K562 (cell line): Measurements from ENCODE around the gene MTA1. TPM values are rescaled to one million over a fixed set of nuclear protein-coding genes. Genes with fewer than 3 reads are reported as not detected.

Experiments used
- ATAC-seq: fragments of 200-7000 bp; cut with Tn5 transposase; 3 replicates; pipeline ENCODE4 v1.9.1; 2020; ENCODE audit warnings: moderate library complexity
- BruUV-seq: library from RNA; stranded (reverse); fragments of 400-500 nt; replicated peaks from 2 replicates; lab custom pipeline; 2021; lab: Mats Ljungman, UMichigan
- CTCF ChIA-PET: fragments of 300-600 bp; formaldehyde crosslinking; extraction: SDS; loops from one replicate; lab custom pipeline; 2021; ENCODE audit warnings: low intra/inter-chr PET ratio; lab: Yijun Ruan, JAX
- POLR2A ChIA-PET: fragments of 300-600, 350-650 bp; sonication (Branson Sonifier 250); formaldehyde crosslinking; extraction: SDS; loops from one replicate; lab custom pipeline; 2021; ENCODE audit warnings: antibody characterized with exemption, inconsistent platforms; lab: Yijun Ruan, JAX
- DNase-seq, 4 experiments: peaks; one replicate each; pipeline versions ENCODE4 v3.0.0 to v3.0.0-alpha.2; 2011 to 2018; ENCODE audit warnings: low spot score in 3 of 4, mixed read lengths in 3 of 4; ENCODE audit errors: extremely low read depth in 1 of 4
- FAIRE-seq: peaks from 2 replicates; lab custom pipeline; 2011; peaks lifted over from hg19 to GRCh38; lab: Jason Lieb, UNC
- H2AFZ ChIP-seq: 2 replicates; pipeline ENCODE4 v1.6.0; 2011; ENCODE audit warnings: low read depth, low read length, control low read depth, inconsistent platforms
- H3K27ac ChIP-seq: fragments of 200-600 bp; 3 replicates; pipeline ENCODE4 v1.8.0; 2011; ENCODE audit warnings: low read depth, mild to moderate bottlenecking, control low read depth, inconsistent platforms, low read length, moderate library complexity, mixed read lengths; ENCODE audit errors: extremely low read depth
- H3K27me3 ChIP-seq, 2 experiments: fragments of 300-600 bp in 1 of 2; 2 replicates in 1 of 2; 3 replicates in 1 of 2; pipeline versions ENCODE4 v1.6.0 to v1.8.0; 2011; ENCODE audit warnings: inconsistent platforms in 2 of 2, low read length in 2 of 2, mild to moderate bottlenecking in 1 of 2, mixed read lengths in 1 of 2, moderate library complexity in 1 of 2; ENCODE audit not compliant: control insufficient read depth in 2 of 2, insufficient read depth in 2 of 2
- H3K36me3 ChIP-seq: fragments of 300-600 bp; 3 replicates; pipeline ENCODE4 v1.8.0; 2011; ENCODE audit warnings: mild to moderate bottlenecking, low read length, inconsistent platforms; ENCODE audit not compliant: control insufficient read depth, insufficient read depth
- H3K4me1 ChIP-seq, 2 experiments: fragments of 200-600 bp in 1 of 2; replicated peaks in 1 of 2; 2 replicates in 1 of 2; 3 replicates in 1 of 2; pipeline versions ENCODE4 v1.5.1 to v1.8.0; 2011; ENCODE audit warnings: inconsistent platforms in 2 of 2, low read length in 2 of 2, mild to moderate bottlenecking in 1 of 2, mixed read lengths in 1 of 2, moderate library complexity in 1 of 2; ENCODE audit not compliant: control insufficient read depth in 2 of 2, insufficient read depth in 2 of 2
- H3K4me2 ChIP-seq: 2 replicates; pipeline ENCODE4 v1.6.1; 2011; ENCODE audit warnings: low read length, control low read depth, inconsistent platforms, mixed read lengths; ENCODE audit not compliant: insufficient read depth
- H3K4me3 ChIP-seq: fragments of 200-600 bp; sonication (generic), shearing (Covaris generic); 2 replicates; pipeline ENCODE4 v1.5.1; 2016; ENCODE audit warnings: control low read depth, inconsistent platforms
- H3K79me2 ChIP-seq: fragments of 200-600 bp; 3 replicates; pipeline ENCODE4 v1.8.0; 2011; ENCODE audit warnings: low read length, inconsistent platforms; ENCODE audit not compliant: control insufficient read depth, insufficient read depth
- H3K9ac ChIP-seq, 2 experiments: 2 replicates each; pipeline versions ENCODE4 v1.6.0 to v1.6.1; 2011; ENCODE audit warnings: low read depth in 2 of 2, low read length in 2 of 2, control low read depth in 1 of 2, inconsistent platforms in 1 of 2, mild to moderate bottlenecking in 1 of 2, mixed read lengths in 1 of 2; ENCODE audit not compliant: insufficient read depth in 1 of 2
- H3K9me1 ChIP-seq: one replicate; pipeline ENCODE4 v1.6.0; 2011; ENCODE audit warnings: inconsistent platforms, mild to moderate bottlenecking, low read length, moderate library complexity; ENCODE audit not compliant: control insufficient read depth, insufficient read depth
- H3K9me3 ChIP-seq: replicated peaks from 2 replicates; pipeline ENCODE4 v1.5.1; 2011; ENCODE audit warnings: low read depth, low read length, inconsistent platforms; ENCODE audit not compliant: control insufficient read depth, insufficient read depth
- H4K20me1 ChIP-seq: replicated peaks from 2 replicates; pipeline ENCODE4 v1.6.1; 2011; ENCODE audit warnings: low read length, inconsistent platforms, mixed read lengths; ENCODE audit not compliant: control insufficient read depth, insufficient read depth
- POLR2G ChIP-seq: fragments of 200-400 bp; formaldehyde crosslinking; IDR thresholded peaks from 2 replicates; pipeline ENCODE4 v1.6.1; 2017; ENCODE audit warnings: low read depth, mild to moderate bottlenecking, antibody characterized with exemption, low read length, moderate library complexity
- WGBS: fragments of 100-300 bp; shearing (Covaris generic); methylation state at CpG from one replicate; pipeline ENCODE4 v1.1.6; 2016; ENCODE audit warnings: low coverage, mixed read lengths; ENCODE audit not compliant: insufficient coverage; ENCODE audit errors: missing lambda C conversion rate; 5-methylcytosine and 5-hydroxymethylcytosine counted together
- in situ Hi-C: fragments of 300-500 bp; cut with MboI; formaldehyde crosslinking; loops from 4 replicates; pipeline ENCODE4 v1.15.0; 2018; ENCODE audit warnings: inconsistent platforms, mixed read lengths
- intact Hi-C: fragments of 100-400 bp; cut with micrococcal nuclease; formaldehyde crosslinking; loops from 2 replicates; pipeline ENCODE4 v1.14.2; 2022
- polyA plus RNA-seq, 8 experiments: library from polyadenylated mRNA; depleted of rRNA in 4 of 8; stranded (reverse) in 5 of 8; unstranded in 3 of 8; fragments of >200 nt; fragmentation: Nextera tagmentation in 2 of 8; fragmentation: Illumina TruSeq in 1 of 8; extraction: Ambion mirVana in 2 of 8; extraction: Trizol in 1 of 8; gene quantifications; 2 replicates each; pipeline versions ENCODE4 v1.2.1 to v1.2.3, GENCODE V29; 2011 to 2014; ENCODE audit warnings: inconsistent platforms in 1 of 8, missing spikeins in 1 of 8
- total RNA-seq, 7 experiments: library from RNA; depleted of rRNA in 6 of 7; stranded (reverse); fragments of >200 nt in 6 of 7; fragmentation: Illumina TruSeq in 2 of 7; extraction: Trizol in 2 of 7; gene quantifications; 2 replicates each; pipeline versions ENCODE4 v1.2.1 to v1.2.3, GENCODE V29; 2011 to 2021; ENCODE audit warnings: low replicate concordance in 1 of 7
- TF ChIP-seq, protein P1 (sequence below): IDR thresholded peaks from 2 replicates; pipeline ENCODE4 v1.6.1; 2011; ENCODE audit warnings: borderline replicate concordance, low read depth, mild to moderate bottlenecking, moderate library complexity, low read length; ENCODE audit not compliant: insufficient read depth, poor library complexity, severe bottlenecking

MTA1 gene
- total and polyA plus RNA-seq, 9 of the 15 experiments (the other 6 are each of a cell fraction or from before 2014, with no cell fraction given) = 0.13 to 118 (median 32.3) TPM

DNA sequence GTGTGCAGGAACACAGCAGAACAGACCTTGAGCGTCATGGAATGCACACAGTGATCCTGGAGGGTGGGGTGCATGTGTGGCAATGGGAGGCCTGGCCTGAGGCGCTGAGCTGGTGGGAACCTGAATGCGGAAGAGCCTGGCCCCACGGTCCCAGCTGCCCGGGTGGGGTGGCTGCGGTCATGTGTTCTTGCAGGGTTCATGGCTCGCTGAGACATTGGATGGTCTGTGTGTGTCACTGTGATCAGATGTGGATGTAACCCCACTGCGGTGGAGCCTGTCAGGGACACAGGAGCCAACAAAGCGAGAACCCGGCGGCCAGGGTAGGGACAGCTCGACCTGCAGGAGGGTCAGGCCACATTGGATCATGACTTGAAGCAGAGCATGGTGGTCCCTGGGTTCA, 23.2 kb downstream of the MTA1 start:
- Histone ChIP-seq H3K27me3 (no peaks in the 10 kb centered on the region), H3K4me2 (no peak overlapping the region), H3K4me3 (no peak overlapping the region), H3K9me1 (no peaks in the 10 kb centered on the region), H3K9me3 (no peaks in the 10 kb centered on the region), H3K27ac (no peak overlapping the region), H4K20me1 (0 out of 2 replicates have a peak, but pooled peaks cover 6% of the 10 kb centered on the region), H3K36me3 (peaks cover 45% of the 10 kb centered on the region; the same call in 1 of the 3 replicates), H3K4me1 (peaks cover 0 to 50% of the 10 kb centered on the region in 2 experiments; a peak in 2 of 5 replicates), H3K79me2 (peaks cover 15% of the 10 kb centered on the region), H3K9ac (no peak overlapping the region), H2AFZ (no peak overlapping the region)
- no peak for DNase-seq
- intact Hi-C loops = no loop called here
- BruUV-seq = no TSS peak
- in situ Hi-C loops = no loop called here
- no peak for ATAC-seq
- FAIRE-seq = no peak
- CTCF ChIA-PET = no interaction called here
- POLR2A ChIA-PET = no interaction called here
- TF ChIP-seq POLR2G = peak; percentile 35; the same call in 1 of the 2 replicates
- TF ChIP-seq, protein P1, sequence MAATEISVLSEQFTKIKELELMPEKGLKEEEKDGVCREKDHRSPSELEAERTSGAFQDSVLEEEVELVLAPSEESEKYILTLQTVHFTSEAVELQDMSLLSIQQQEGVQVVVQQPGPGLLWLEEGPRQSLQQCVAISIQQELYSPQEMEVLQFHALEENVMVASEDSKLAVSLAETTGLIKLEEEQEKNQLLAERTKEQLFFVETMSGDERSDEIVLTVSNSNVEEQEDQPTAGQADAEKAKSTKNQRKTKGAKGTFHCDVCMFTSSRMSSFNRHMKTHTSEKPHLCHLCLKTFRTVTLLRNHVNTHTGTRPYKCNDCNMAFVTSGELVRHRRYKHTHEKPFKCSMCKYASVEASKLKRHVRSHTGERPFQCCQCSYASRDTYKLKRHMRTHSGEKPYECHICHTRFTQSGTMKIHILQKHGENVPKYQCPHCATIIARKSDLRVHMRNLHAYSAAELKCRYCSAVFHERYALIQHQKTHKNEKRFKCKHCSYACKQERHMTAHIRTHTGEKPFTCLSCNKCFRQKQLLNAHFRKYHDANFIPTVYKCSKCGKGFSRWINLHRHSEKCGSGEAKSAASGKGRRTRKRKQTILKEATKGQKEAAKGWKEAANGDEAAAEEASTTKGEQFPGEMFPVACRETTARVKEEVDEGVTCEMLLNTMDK = no peak
- WGBS = 82% methylated on average over 10 of the region's 12 CpGs
